GM21825 (cell line): Measurements from ENCODE around the gene CNNM3.

Experiments used
- ATAC-seq: cut with Tn5 transposase; IDR thresholded peaks from one replicate; pipeline ENCODE4 v1.9.1; 2021; ENCODE audit warnings: mild to moderate bottlenecking, moderate library complexity; ENCODE audit not compliant: unreplicated experiment

The CNNM3 gene

GRCh38 chr2:96816836-96817702, 1.0 kb downstream of the CNNM3 start:
- peak; percentile 2 for ATAC-seq

GRCh38 chr2:96817882-96818281, 1.8 kb downstream of the CNNM3 start:
- no peak for ATAC-seq

- no peak for ATAC-seq
Measured at GRCh38 chr2:96819128-96819875, 3.2 kb downstream of the CNNM3 start.

GRCh38 chr2:96819876-96820511, 3.9 kb downstream of the CNNM3 start:
- no peak for ATAC-seq

- no peak for ATAC-seq
Measured at GRCh38 chr2:96821113-96821675, 5.1 kb downstream of the CNNM3 start.

- ATAC-seq: no peak
Measured at GRCh38 chr2:96822786-96823185, 6.7 kb downstream of the CNNM3 start.

- no peak for ATAC-seq
Measured at GRCh38 chr2:96823198-96823597, 7.1 kb downstream of the CNNM3 start.

- no peak for ATAC-seq
Measured at GRCh38 chr2:96824079-96824870, 8.2 kb downstream of the CNNM3 start.

- ATAC-seq: no peak
Measured at GRCh38 chr2:96825057-96825456, 9.0 kb downstream of the CNNM3 start.

- ATAC-seq: no peak
Measured at GRCh38 chr2:96826546-96827278, 10.6 kb downstream of the CNNM3 start.

GRCh38 chr2:96828436-96828835, 12.4 kb downstream of the CNNM3 start:
- no peak for ATAC-seq

- ATAC-seq: no peak
Measured at GRCh38 chr2:96828874-96829273, 12.8 kb downstream of the CNNM3 start.

- ATAC-seq: no peak
Measured at GRCh38 chr2:96830044-96830562, 14.0 kb downstream of the CNNM3 start.

GRCh38 chr2:96831679-96832078, 15.6 kb downstream of the CNNM3 start:
- ATAC-seq: no peak

GRCh38 chr2:96832408-96832753, 16.3 kb downstream of the CNNM3 start:
- no peak for ATAC-seq

- no peak for ATAC-seq
Measured at GRCh38 chr2:96832754-96833507, 16.9 kb downstream of the CNNM3 start.

- ATAC-seq: no peak
Measured at GRCh38 chr2:96835830-96836229, 19.8 kb downstream of the CNNM3 start.

GRCh38 chr2:96837575-96837974, 21.5 kb downstream of the CNNM3 start:
- no peak for ATAC-seq
